EL (cell line): ENCODE data around the gene INTS12.

Source experiments
- DNase-seq: peaks from one replicate; pipeline ENCODE4 v3.0.0-alpha.2; 2016

Gene INTS12

DNA sequence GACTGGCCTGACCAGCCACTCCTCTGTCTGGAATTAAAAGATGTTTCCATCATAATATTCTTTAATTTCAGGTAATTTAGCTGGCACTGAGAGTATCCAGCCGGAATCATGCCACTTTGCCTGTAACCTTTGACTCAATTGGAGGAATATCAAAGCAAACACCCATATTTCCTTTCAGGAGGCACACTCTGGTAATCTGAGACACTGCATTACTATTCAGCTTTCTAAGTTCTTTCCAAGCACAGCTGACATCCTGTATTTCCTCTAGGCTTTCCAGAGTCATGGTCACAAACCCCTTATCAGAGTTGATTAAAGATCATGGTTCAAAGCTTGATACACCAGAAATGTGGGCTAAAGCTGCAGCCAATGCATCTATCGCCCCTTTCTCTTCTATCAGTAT, 29.3 kb downstream of the INTS12 start:
- DNase-seq, result peak; percentile 1

DNA sequence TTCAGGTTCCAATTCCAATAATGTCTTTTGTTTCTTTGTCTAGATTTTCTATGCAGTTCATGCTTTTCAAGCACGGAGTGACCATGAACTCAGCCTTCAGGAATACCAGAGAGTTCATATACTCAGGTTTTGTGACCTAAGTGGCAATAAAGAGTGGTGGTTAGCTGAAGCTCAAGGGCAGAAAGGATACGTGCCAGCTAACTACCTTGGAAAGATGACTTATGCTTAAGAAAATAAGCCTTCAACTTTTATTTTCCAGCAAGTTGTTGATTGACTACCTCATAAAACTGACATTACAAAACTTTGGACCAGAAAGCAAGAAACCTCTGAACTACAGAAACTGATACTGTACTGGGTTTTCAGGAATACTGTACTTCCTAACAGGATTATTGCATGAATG, 30.8 kb downstream of the INTS12 start:
- no peak for DNase-seq

DNA sequence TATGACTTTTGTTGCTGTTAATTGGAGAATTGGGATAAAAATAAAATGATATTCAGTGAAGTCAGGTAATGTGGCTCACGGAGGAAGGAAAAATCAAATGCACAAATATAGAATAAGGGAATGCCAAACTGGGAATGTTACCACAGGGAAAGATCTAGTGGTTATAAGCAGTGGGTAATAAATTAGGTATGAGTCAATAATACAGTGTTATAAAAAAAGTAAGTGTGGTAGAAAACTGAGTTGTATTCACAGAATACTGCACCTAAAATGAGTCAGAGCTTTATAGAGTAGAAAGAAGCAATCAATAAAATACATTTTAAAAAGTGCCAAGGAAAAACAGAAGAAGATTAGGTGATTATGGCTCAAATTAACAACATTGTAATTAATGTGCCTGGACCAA, 34.5 kb downstream of the INTS12 start:
- DNase-seq, result no peak

DNA sequence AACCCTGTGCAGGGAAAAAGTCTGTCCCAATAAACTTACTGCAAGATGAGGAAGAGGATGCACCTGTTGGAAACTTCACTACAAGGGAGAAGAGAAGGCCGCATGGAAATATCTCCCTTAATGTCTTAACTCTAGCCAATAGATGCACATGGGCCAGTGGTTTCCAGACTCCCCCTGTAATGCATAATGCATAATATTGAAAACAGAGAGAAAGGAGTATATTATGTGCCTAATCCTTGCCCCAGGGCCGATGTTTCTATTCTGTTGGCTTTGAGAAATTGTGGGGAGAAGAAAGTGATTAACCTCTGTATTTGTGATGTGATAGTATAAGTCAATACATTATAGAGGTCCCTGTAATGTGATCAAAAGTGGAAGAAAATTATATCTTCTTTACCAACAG, 37.2 kb downstream of the INTS12 start:
- DNase-seq, result no peak

DNA sequence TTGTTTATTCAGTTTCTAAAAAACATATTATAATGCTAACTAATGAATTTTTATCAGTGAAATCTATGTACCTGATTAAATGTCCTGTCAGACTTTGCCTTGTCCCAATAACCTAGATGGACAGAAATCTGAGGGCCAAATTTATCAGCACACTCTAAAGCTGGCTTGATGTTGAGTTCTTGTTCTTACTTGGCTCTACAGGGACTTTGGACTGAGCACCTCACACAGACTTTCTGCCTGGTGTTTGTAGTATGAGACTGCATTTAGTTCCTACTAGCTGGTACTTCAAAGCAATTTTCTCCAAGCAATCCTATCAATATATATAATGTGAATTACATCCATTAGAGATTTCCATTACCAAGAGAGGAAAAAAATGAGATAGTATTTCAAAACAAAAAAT, 37.8 kb downstream of the INTS12 start:
- no peak for DNase-seq

DNA sequence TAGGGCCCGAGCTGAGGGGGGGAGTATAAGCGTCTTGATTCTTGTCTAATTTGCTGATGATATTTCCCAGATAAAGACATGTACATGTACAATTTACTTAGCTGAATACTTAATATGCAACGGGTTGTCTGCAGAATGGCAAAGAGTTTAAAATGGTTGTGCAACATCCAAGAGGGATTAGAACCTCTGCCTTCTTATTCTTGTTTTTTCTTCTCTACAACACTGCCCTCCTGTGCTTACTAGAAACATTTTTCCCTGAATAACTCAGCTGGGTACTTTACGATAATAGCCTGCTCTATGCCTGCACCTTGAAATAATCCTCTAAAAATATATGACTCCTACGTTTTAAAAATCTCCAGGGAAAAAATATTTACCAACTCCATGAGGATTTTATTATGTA, 41.8 kb downstream of the INTS12 start:
- peak; percentile 13 for DNase-seq

DNA sequence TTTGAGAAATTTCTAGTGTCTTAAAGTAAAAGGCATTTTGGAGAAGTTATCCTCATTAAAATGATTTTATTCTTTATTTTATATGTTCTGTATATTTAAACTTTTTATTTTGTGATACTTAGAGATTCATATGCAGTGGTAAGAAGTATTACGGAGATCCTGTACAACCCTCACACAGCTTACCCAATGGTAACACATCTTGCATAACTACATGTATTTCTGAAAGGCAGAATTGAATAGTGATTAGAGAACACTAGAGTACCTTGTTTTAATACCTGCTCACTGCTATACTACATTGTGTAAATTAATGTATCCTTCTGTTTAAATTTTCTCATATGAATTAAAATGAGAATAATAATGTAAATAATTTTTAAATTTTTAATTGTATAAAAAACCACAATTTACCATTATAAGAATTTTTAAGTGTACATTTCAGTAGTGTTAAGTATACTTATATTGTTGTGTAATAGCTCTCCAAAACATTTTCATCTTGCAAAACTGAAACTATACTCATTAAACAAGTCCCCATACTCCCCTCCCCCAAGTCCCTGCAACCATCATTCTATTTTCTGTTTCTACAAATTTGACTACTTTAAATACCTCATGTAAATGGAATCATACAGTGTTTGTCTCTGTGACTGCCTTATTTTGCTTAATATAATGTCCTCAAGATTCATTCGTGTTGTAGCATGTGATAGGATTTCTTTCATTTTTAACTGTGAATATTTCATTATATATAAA, 45.4 kb downstream of the INTS12 start:
- no peak for DNase-seq

DNA sequence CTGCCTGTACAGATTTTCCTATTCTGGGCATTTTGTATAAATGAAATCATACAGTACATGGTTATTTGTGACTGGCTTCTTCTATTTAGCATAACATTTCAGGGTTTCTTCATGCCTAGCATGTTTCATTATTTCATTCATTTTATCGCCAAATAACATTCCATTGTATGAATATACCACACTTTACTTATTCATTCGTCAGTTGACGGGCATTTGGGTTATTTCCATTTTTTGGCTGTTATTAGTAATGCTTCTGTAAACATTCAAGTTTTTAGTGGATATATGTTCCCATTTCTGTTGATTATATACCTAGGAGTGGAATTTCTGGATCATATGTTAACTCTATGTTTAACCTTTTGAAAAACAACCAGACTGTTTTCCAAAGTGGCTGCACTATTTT, 47.5 kb downstream of the INTS12 start:
- DNase-seq, result no peak

DNA sequence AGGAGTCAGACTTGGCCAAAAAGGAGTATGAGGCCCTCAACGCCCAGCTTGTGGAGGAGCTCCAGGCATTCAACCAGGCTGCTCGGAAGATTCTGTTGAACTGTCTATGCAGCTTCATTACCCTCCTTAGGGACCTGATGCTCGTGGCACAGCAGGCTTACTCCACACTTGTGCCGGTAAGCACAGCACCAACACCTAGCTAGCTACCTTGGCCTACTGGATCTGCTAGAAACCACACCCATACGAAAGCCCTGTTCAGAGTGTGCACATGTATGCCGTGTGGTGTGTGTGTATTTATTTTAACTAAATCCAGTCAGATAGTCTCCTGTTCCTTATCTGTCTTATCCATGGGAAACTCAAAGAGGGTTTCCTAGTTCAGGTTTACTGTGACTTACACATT, 49.3 kb downstream of the INTS12 start:
- DNase-seq, result no peak

DNA sequence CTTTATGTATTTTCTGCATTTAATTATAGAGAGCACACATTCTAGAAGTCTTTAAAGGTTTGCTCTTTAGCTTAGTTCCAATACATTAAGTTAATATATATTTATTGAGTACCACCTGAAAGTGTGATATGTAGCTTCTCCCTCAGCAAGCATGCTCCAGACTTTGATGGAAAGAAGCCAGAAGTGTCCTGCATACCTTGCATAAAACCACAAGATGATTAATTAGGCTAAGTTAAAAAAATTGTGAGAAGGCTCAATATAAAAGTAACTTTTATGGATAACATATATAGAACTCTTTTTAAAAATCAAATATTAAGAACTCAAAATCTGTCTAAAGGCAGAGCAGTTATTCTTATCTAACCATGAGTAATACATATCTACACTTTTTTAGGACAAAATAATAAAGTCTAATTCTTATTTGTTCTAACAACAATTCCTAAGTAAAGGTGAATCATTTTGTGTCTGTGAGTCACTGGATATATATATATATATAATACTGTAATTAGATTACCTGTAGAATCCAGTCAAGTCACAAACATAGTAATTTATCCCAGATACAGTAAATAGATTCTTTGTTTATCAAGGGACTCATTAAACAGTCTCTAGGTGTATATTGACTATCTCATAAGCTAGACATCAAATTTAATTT, 51.2 kb downstream of the INTS12 start:
- DNase-seq, result no peak

DNA sequence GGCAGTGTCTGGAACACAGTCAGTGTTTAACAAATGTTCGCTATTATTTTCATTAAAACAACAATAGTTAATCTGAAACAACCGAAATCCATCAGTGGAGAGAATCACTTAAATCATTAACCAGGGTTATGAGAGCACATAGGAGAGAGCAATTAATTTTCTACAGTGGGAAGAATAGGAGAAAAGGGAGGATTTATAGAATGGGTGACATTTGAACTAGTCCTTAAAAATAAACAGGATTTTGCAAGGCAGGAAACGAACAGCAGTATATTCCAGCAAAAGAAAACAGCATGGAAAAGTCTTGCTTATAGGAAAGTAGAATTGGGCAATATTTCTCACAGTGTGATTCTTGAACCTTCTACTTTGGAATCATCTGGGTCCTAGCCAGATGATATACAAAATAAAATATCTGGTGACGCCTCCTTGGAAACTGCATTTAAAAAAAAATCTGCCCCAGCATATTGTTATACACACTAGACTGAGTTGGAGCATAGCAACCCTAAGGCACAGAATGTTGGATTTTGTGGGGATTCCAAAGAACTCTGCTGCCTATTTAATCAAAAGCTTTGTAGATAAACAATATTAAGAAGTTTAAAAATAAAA, 56.1 kb downstream of the INTS12 start:
- no peak for DNase-seq

DNA sequence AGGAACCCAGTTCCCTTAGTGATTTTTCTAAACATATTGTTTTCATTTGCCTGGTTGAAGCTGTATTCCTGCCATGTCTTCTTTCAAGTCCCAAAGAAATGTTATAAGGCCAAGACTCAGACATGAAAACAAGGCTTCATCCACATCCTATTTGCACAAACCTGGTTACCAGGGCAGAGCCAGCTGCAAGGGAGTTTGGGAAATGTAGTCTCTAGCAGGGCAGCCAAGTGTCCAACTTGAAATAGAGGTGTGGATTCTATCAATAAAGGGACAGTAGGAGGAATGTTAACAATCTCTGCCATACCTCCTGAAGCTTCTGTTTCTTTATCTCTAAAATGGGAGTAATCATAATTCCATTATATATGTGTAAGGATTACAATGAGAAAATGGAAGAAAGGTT, 56.6 kb downstream of the INTS12 start:
- no peak for DNase-seq

DNA sequence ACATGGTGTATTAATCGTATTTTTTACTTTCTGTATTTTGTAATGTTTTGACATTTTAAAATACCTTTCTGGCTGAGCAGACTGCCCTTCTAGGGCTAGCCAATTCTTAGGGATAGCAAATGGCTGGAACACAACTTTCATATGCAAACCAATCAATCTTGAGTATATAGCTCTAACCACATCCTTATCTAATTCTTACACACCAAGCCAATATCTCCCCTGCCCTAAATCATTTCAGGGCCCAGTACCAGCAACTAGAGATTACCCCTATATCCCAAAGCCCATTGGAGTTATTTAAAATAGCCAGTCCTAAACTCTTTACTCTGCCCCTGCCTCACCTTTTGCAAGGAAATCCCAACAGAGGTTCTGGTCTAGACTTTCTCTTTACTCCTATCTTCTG, 58.3 kb downstream of the INTS12 start:
- DNase-seq, result no peak

DNA sequence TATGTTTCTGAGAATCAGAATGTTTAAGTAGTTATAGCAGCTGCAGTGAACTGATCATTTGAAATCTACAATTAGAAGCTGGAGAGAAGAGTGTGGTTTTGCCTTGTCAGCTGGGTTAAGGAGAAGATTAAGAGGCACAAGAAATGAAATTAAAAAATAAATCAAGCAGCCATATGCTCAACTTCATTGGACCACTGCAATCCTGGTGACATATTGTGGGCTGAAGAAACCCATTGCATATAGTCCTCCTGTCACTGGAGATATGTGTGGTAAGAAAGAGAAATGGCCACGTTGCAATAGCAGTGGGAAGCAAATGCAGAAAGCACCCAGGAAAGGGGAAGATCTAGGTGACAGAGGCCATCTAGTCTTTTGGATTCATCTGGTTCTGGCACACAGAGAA, 63.0 kb downstream of the INTS12 start:
- DNase-seq, result no peak

DNA sequence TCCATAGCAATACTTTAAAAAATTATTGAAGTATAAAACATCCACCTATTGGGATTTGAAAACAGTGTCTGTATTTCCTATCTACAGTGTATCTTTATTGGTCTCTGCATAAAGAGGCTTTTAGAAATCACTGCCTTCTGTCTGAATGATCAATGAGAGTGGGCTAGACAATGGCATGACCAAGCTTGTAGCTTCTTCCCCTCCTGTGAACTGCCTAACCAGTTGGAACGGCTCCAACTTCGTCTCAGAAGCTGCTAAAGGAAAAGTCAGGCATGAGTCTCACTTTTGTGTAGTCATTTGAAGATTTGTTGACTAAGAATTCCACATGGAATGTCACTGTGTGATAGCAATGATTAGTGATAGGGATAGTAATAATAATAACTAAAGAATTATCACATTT, 64.2 kb downstream of the INTS12 start:
- no peak for DNase-seq

DNA sequence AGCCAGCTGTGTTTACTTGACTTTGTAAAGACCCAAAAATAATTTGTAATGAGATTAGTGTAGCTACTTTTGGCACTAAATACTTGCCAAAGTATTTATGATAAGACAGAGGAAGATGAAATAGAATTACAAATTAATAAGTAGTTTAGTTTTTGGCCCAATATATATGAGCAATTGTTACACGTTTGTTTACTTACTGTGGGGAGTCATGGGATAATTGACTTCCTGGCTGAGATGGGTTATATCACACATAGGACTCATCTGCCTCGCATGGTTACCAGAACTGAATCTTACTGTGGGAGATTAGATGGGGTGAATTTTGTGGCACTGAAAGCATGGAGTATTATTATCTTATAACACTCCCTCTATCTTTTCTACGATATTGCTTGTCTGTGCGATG, 66.6 kb downstream of the INTS12 start:
- DNase-seq, result no peak

DNA sequence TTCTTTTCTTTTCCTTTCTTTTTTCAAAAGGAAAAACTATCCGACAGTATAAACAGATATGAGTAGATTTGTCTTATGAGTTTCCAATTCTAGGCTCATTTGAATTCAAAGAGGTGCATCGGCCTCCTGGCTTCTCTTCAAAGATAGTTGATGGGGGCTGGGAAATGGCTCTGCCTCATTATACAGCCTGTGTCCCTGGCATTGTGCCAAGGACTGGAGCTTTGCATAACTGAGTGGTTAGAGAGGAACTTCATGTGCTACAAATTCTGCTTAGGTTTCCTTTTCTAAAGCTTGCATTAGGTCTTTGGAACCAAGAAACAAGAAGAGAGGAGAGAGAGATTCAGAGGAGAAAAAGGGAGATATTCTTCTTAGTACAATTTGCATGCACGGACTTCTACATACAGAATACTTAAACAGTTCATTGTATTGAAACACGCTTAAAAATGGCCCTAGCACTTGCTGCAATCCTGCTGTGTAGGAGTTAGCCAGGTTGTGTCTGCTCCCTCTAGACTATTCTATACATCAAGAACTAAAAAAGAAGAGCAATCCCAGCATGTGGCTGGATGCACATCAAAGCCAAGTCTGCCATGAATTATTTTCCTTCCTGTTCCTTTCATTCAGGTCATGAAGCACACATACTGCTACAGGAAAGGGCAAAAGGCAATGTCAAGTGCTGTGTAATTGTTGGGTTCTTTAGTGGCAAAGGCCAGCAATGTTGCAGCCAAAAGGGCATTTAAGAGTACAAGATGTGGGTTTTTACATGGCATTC, 70.9 kb downstream of the INTS12 start:
- no peak for DNase-seq

DNA sequence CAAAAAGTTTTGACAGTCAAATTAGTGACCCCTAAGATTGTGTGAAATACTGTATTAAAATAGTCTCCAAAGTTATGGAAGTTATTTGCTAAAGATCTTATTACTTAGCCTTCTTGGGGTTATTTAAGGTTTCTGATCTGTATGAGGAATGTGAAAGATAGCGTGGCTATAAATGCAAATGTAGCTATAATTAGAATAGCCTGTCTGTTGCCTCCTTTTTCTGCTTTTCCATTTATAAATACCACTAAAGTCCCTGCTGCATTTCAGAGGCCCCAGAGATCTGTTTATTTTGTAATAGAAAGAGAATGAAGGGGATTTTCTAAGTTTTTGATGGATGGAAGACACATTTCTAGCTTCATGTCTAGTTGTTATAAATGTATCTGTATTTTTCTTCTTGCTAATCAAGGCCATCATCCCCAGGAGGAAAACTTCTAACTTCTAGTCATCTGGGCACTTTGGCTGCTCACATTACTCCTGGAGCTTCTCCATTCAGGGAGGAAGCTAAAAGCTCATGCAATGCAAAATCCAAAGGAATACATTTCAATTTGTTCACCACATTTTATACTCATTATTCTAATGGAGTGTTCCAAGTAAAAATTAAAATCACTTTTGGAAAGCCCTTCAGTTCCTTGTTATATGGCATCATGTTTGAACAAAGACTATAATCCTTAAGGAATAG, 73.9 kb downstream of the INTS12 start:
- no peak for DNase-seq

DNA sequence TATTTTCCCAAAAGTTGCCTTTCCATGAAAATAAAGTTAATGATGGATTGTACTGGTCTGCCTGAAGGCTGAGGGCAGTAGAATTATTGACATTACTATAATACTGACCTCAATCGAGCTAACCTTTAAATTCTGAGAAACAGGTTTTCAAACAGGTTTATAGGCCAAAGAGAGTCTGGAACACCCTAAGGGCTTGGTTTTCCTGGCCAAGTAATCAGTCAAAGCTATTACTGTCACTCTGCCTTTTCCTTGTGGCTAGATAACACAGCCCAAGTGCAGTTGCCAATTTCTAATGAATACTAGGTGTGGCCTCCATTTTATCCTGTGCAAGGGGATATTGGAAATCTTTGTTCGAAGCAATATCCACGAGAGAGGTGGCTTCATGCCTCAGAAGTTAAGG, 75.2 kb downstream of the INTS12 start:
- no peak for DNase-seq
